OCI-LY7 (cell line): Measurements from ENCODE around the gene ABLIM1. TPM values are rescaled to one million over a fixed set of nuclear protein-coding genes. Genes with fewer than 3 reads are reported as not detected.

Experiments
- BruUV-seq: library from RNA; stranded (reverse); fragments of 400-500 nt; replicated peaks from 2 replicates; lab custom pipeline; 2021; lab: Mats Ljungman, UMichigan
- CTCF ChIA-PET: fragments of 300-600 bp; sonication (Branson Sonifier 250); formaldehyde crosslinking; loops from one replicate; lab custom pipeline; 2022; ENCODE audit warnings: antibody characterized with exemption; ENCODE audit not compliant: unreplicated experiment; lab: Charles Lee
- POLR2A ChIA-PET: fragments of 300-600 bp; sonication (Branson Sonifier 250); formaldehyde crosslinking; loops from one replicate; lab custom pipeline; 2022; ENCODE audit warnings: antibody characterized with exemption; lab: Charles Lee
- DNase-seq: peaks from one replicate; pipeline ENCODE4 v3.0.0-alpha.2; 2015; ENCODE audit warnings: low spot score
- H2AFZ ChIP-seq: fragments of 200-600 bp; sonication (generic), shearing (Covaris generic); 2 replicates; pipeline ENCODE4 v1.6.1; 2014; ENCODE audit warnings: mild to moderate bottlenecking, antibody characterized with exemption, low read length, moderate library complexity
- H3K27ac ChIP-seq: fragments of 200-600 bp; sonication (generic); 2 replicates; pipeline ENCODE4 v1.5.1; 2014; ENCODE audit warnings: mixed run types, low read depth, mild to moderate bottlenecking, moderate library complexity, low read length, inconsistent platforms; ENCODE audit not compliant: poor library complexity, severe bottlenecking
- H3K36me3 ChIP-seq: fragments of 200-600 bp; sonication (generic); 2 replicates; pipeline ENCODE4 v1.6.1; 2014; ENCODE audit warnings: mild to moderate bottlenecking, antibody characterized with exemption, low read length, moderate library complexity, mixed read lengths; ENCODE audit not compliant: insufficient read depth
- H3K4me1 ChIP-seq: fragments of 200-600 bp; sonication (generic); 2 replicates; pipeline ENCODE4 v1.5.1; 2014; ENCODE audit warnings: mild to moderate bottlenecking, low read length; ENCODE audit not compliant: insufficient read depth, poor library complexity, severe bottlenecking
- H3K4me2 ChIP-seq: fragments of 200-600 bp; sonication (generic); 2 replicates; pipeline ENCODE4 v1.6.1; 2014; ENCODE audit warnings: mild to moderate bottlenecking, low read length
- H3K4me3 ChIP-seq: fragments of 200-600 bp; sonication (generic); 2 replicates; pipeline ENCODE4 v1.5.1; 2014; ENCODE audit warnings: mild to moderate bottlenecking, low read depth, low read length; ENCODE audit not compliant: poor library complexity, severe bottlenecking
- H3K79me2 ChIP-seq: fragments of 200-600 bp; sonication (generic); 2 replicates; pipeline ENCODE4 v1.6.1; 2016; ENCODE audit warnings: low read depth, mild to moderate bottlenecking, low read length, moderate library complexity, mixed read lengths; ENCODE audit not compliant: insufficient read depth
- H3K9me2 ChIP-seq: fragments of 200-600 bp; sonication (generic); 2 replicates; pipeline ENCODE4 v1.6.1; 2016; ENCODE audit warnings: mild to moderate bottlenecking, low read length, mixed read lengths; ENCODE audit not compliant: insufficient read depth
- H3K9me3 ChIP-seq: fragments of 200-600 bp; sonication (generic); 2 replicates; pipeline ENCODE4 v1.6.1; 2014; ENCODE audit warnings: mild to moderate bottlenecking, mixed run types, low read length, mixed read lengths
- H4K20me1 ChIP-seq: fragments of 200-600 bp; sonication (generic); 2 replicates; pipeline ENCODE4 v1.6.1; 2014; ENCODE audit warnings: mild to moderate bottlenecking, antibody characterized with exemption, low read length, moderate library complexity, mixed read lengths; ENCODE audit not compliant: insufficient read depth
- CTCF ChIP-seq: fragments of 200-600 bp; sonication (generic); conservative IDR thresholded peaks from 2 replicates; pipeline ENCODE4 v1.5.1; 2014; ENCODE audit warnings: mild to moderate bottlenecking, antibody characterized with exemption, low read length, moderate library complexity, mixed read lengths
- EZH2phosphoT487 ChIP-seq: fragments of 200-600 bp; sonication (generic); IDR thresholded peaks from 2 replicates; pipeline ENCODE4 v1.6.1; 2018; ENCODE audit warnings: low read depth, borderline replicate concordance, mild to moderate bottlenecking, mixed run types, antibody characterized with exemption, low read length, moderate library complexity, mixed read lengths
- intact Hi-C: fragments of 100-400 bp; cut with micrococcal nuclease; formaldehyde crosslinking; loops from one replicate; pipeline ENCODE4 v1.10.0; 2022; ENCODE audit not compliant: unreplicated experiment
- total RNA-seq, 2 experiments: library from RNA; depleted of rRNA in 1 of 2; stranded (reverse); fragments of >200 nt in 1 of 2; shearing (Covaris generic) in 1 of 2; gene quantifications; 2 replicates each; pipeline ENCODE4 v1.2.3, GENCODE V29; 2014 to 2022

ABLIM1 gene
- total RNA-seq, 2 experiments from 2014 or later = 94.2 to 268 TPM

DNA sequence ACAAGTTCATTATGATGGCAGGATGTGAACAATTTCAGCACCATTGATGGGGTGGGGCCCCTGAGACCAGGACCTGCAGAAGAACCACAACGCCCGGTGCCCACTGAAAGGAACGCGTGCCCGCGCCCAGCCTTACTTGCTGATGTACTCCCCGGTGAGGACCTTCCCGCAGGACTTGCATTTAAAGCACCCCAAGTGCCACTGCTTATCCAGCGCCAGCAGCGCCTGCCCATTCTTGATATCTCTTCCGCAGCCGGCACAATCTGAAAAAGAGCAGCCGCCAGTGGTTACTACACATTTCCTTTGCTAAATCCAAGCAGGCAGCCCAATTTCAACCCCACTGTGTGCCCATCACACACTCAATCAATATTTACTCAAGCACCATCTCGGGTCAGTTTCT is 110.6 kb downstream of the ABLIM1 start:
- Histone ChIP-seq H3K9me3 (no peaks in the 10 kb centered on the region), H3K4me2 (no peak overlapping the region), H4K20me1 (no peaks in the 10 kb centered on the region), H2AFZ (no peak overlapping the region), H3K4me1 (peaks cover 51% of the 10 kb centered on the region), H3K4me3 (no peak overlapping the region), H3K36me3 (no peaks in the 10 kb centered on the region), H3K27ac (no peak overlapping the region), H3K9me2 (no peaks in the 10 kb centered on the region), H3K79me2 (no peaks in the 10 kb centered on the region)
- ChIA-PET POLR2A (interaction anchor here (1.0 to 10.1 kb wide), 5 partner anchors 50 to 243 kb away, joined by 3 to 114 read pairs (median 4); no protein-coding TSS in a partner anchor), CTCF (interaction anchor here (0.6 to 1.6 kb wide), 4 partner anchors 24 to 243 kb away, joined by 3 to 7 read pairs (median 4); no protein-coding TSS in a partner anchor)
- no peak for TF ChIP-seq CTCF
- no peak for TF ChIP-seq EZH2phosphoT487
- intact Hi-C loops = no loop called here
- DNase-seq = no peak
- BruUV-seq = no TSS peak

DNA sequence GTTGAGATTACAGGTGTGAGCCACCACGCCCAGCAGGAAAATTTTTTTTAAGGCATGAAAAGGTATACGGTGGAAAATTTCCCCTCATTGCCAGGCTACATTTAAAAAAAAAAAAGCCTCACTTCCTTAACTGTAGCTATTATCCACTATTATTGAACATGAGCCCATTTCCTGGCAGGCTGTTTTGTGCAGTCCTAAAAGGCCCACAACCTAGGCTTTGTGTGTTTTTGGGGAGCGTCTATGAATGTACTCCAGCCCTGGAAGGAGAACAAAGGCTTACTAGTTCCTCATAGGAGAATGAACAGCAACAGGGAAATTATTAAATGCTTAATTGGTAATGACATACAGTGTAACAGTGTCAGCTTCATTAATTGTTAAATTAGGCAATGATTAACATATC is 111.0 kb downstream of the ABLIM1 start:
- H3K27ac ChIP-seq = no peak overlapping the region
- H3K36me3 ChIP-seq = no peaks in the 10 kb centered on the region
- H3K4me3 ChIP-seq = no peak overlapping the region
- H3K79me2 ChIP-seq = no peaks in the 10 kb centered on the region
- no TSS peak for BruUV-seq
- intact Hi-C loops = no loop called here
- H4K20me1 ChIP-seq = no peaks in the 10 kb centered on the region
- H3K4me1 ChIP-seq = peaks cover 56% of the 10 kb centered on the region
- no peak for TF ChIP-seq EZH2phosphoT487
- TF ChIP-seq CTCF = no peak
- no peak overlapping the region for H2AFZ ChIP-seq
- H3K9me3 ChIP-seq = no peaks in the 10 kb centered on the region
- ChIA-PET POLR2A (interaction anchor here (0.7 to 12.1 kb wide), 5 partner anchors 24 to 243 kb away, joined by 3 to 192 read pairs (median 4); no protein-coding TSS in a partner anchor), CTCF (interaction anchor here (0.6 kb wide), 1 partner anchor 23 kb away, joined by 3 read pairs; no protein-coding TSS in a partner anchor)
- no peak overlapping the region for H3K4me2 ChIP-seq
- no peaks in the 10 kb centered on the region for H3K9me2 ChIP-seq
- no peak for DNase-seq

- intact Hi-C loops = no loop called here
- no peaks in the 10 kb centered on the region for H3K79me2 ChIP-seq
- H3K27ac ChIP-seq = no peak overlapping the region
- no peak overlapping the region for H3K4me3 ChIP-seq
- POLR2A ChIA-PET = interaction anchor here (0.6 to 12.1 kb wide), 12 partner anchors 23 to 852 kb away, joined by 3 to 192 read pairs (median 5); no protein-coding TSS in a partner anchor
- no peaks in the 10 kb centered on the region for H3K9me2 ChIP-seq
- CTCF ChIA-PET = interaction anchor here (0.6 to 1.5 kb wide), 4 partner anchors 22 to 287 kb away, joined by 3 to 5 read pairs (median 4); no protein-coding TSS in a partner anchor
- H4K20me1 ChIP-seq = no peaks in the 10 kb centered on the region
- peak overlapping the region; percentile 12; the same call in 1 of the 2 replicates for H3K4me2 ChIP-seq
- no peak for TF ChIP-seq EZH2phosphoT487
- no peak for TF ChIP-seq CTCF
- H3K4me1 ChIP-seq = peaks cover 68% of the 10 kb centered on the region
- no peaks in the 10 kb centered on the region for H3K36me3 ChIP-seq
- H3K9me3 ChIP-seq = no peaks in the 10 kb centered on the region
- no peak for DNase-seq
- H2AFZ ChIP-seq = no peak overlapping the region; the same call in 1 of the 2 replicates
- no TSS peak for BruUV-seq
Measured at GRCh38 chr10:114545819-114546218, 112.3 kb downstream of the ABLIM1 start.
